Astrocyte (in vitro differentiated cells and primary cell): ENCODE results near the gene AUTS2. TPM values are rescaled to one million over a fixed set of nuclear protein-coding genes. Genes with fewer than 3 reads are reported as not detected.

Source experiments
- DNase-seq: peaks from one replicate; pipeline ENCODE4 v3.0.0-alpha.2; 2010; ENCODE audit warnings: low read depth
- FAIRE-seq: peaks from 2 replicates; lab custom pipeline; 2011; peaks lifted over from hg19 to GRCh38; lab: Jason Lieb, UNC
- H2AFZ ChIP-seq: 2 replicates; pipeline ENCODE4 v1.6.0; 2012; ENCODE audit warnings: low read depth, low read length, inconsistent platforms
- H3K27ac ChIP-seq: 2 replicates; pipeline ENCODE4 v1.5.1; 2011; ENCODE audit warnings: low read depth, low read length, inconsistent platforms
- H3K27me3 ChIP-seq: 2 replicates; pipeline ENCODE4 v1.6.0; 2011; ENCODE audit warnings: low read length, inconsistent platforms; ENCODE audit not compliant: insufficient read depth
- H3K36me3 ChIP-seq: 2 replicates; pipeline ENCODE4 v1.5.1; 2011; ENCODE audit warnings: low read length, inconsistent platforms; ENCODE audit not compliant: insufficient read depth
- H3K4me1 ChIP-seq: 2 replicates; pipeline ENCODE4 v1.5.1; 2011; ENCODE audit warnings: low read length, inconsistent platforms; ENCODE audit not compliant: insufficient read depth
- H3K4me2 ChIP-seq: 2 replicates; pipeline ENCODE4 v1.6.0; 2012; ENCODE audit warnings: low read length, inconsistent platforms
- H3K4me3 ChIP-seq: 2 replicates; pipeline ENCODE4 v1.5.1; 2011; ENCODE audit warnings: low read depth, mild to moderate bottlenecking, low read length, inconsistent platforms; ENCODE audit not compliant: insufficient read depth
- H3K79me2 ChIP-seq: 2 replicates; pipeline ENCODE4 v1.6.0; 2012; ENCODE audit warnings: mild to moderate bottlenecking, low read length, inconsistent platforms; ENCODE audit not compliant: insufficient read depth
- H3K9ac ChIP-seq: 2 replicates; pipeline ENCODE4 v1.6.0; 2012; ENCODE audit warnings: mild to moderate bottlenecking, low read length, inconsistent platforms
- H3K9me3 ChIP-seq: 2 replicates; pipeline ENCODE4 v1.5.1; 2012; ENCODE audit warnings: low read depth, mild to moderate bottlenecking, low read length, inconsistent platforms; ENCODE audit not compliant: insufficient read depth
- H4K20me1 ChIP-seq: 2 replicates; pipeline ENCODE4 v1.6.0; 2012; ENCODE audit warnings: low read length, inconsistent platforms; ENCODE audit not compliant: insufficient read depth
- H3K27ac Mint-ChIP-seq: one replicate; pipeline ENCODE4 v1.8.0; 2021; ENCODE audit warnings: mild to moderate bottlenecking, mixed read lengths; ENCODE audit not compliant: unreplicated experiment
- H3K27me3 Mint-ChIP-seq: one replicate; pipeline ENCODE4 v1.8.0; 2021; ENCODE audit warnings: low read depth, mixed read lengths; ENCODE audit not compliant: unreplicated experiment
- H3K36me3 Mint-ChIP-seq: one replicate; pipeline ENCODE4 v1.8.0; 2021; ENCODE audit warnings: low read depth, mixed read lengths; ENCODE audit not compliant: unreplicated experiment
- H3K4me1 Mint-ChIP-seq: one replicate; pipeline ENCODE4 v1.8.0; 2021; ENCODE audit warnings: low read depth, mixed read lengths; ENCODE audit not compliant: unreplicated experiment
- H3K4me3 Mint-ChIP-seq: one replicate; pipeline ENCODE4 v1.8.0; 2021; ENCODE audit warnings: mild to moderate bottlenecking, moderate library complexity, mixed read lengths; ENCODE audit not compliant: unreplicated experiment
- H3K9me3 Mint-ChIP-seq: one replicate; pipeline ENCODE4 v1.8.0; 2021; ENCODE audit warnings: mild to moderate bottlenecking, mixed read lengths; ENCODE audit not compliant: unreplicated experiment
- CTCF ChIP-seq: IDR thresholded peaks from 2 replicates; pipeline ENCODE4 v1.5.1; 2011; ENCODE audit warnings: low read depth, mild to moderate bottlenecking, inconsistent platforms, low read length, moderate library complexity; ENCODE audit not compliant: insufficient read depth
- EZH2 ChIP-seq: IDR thresholded peaks from 2 replicates; pipeline ENCODE4 v1.6.1; 2012; ENCODE audit warnings: mild to moderate bottlenecking, low read length, inconsistent platforms; ENCODE audit not compliant: insufficient read depth
- total RNA-seq: library from RNA; stranded (reverse); gene quantifications from 2 replicates; pipeline ENCODE4 v1.2.1, GENCODE V29; 2021

Gene AUTS2
- total RNA-seq, 1 donor from 2014 or later = 73.2 TPM

- H3K4me1 Mint-ChIP-seq = peaks cover 18% of the 10 kb centered on the region
- H3K36me3 Mint-ChIP-seq = peaks cover 2% of the 10 kb centered on the region
- H3K4me2 ChIP-seq = peak overlapping the region; percentile 30
- no peak overlapping the region for H3K27ac ChIP-seq
- no peaks in the 10 kb centered on the region for H3K9me3 Mint-ChIP-seq
- no peak for FAIRE-seq
- peaks cover 49% of the 10 kb centered on the region for H4K20me1 ChIP-seq
- peak overlapping the region; percentile 30 for H3K4me3 Mint-ChIP-seq
- H3K36me3 ChIP-seq = no peaks in the 10 kb centered on the region
- no peaks in the 10 kb centered on the region for H3K79me2 ChIP-seq
- H3K27me3 ChIP-seq = no peaks in the 10 kb centered on the region
- H3K9me3 ChIP-seq = no peaks in the 10 kb centered on the region
- H3K9ac ChIP-seq = no peak overlapping the region
- H3K4me1 ChIP-seq = peaks cover 7% of the 10 kb centered on the region
- no peak overlapping the region for H3K27ac Mint-ChIP-seq
- H3K27me3 Mint-ChIP-seq = no peaks in the 10 kb centered on the region
- peak; percentile 23 for DNase-seq
- no peak overlapping the region for H3K4me3 ChIP-seq
- TF ChIP-seq EZH2 (no peak), CTCF (no peak)
- H2AFZ ChIP-seq = no peak overlapping the region
Observed at GRCh38 chr7:69962186-69963065, 364.2 kb downstream of the AUTS2 start.

GRCh38 chr7:69963393-69963792 lies 365.1 kb downstream of the AUTS2 start:
- Mint-ChIP-seq H3K36me3 (peaks cover 2% of the 10 kb centered on the region), H3K27ac (no peak overlapping the region), H3K9me3 (no peaks in the 10 kb centered on the region), H3K27me3 (no peaks in the 10 kb centered on the region), H3K4me3 (no peak overlapping the region), H3K4me1 (peaks cover 27% of the 10 kb centered on the region)
- no peak overlapping the region for H2AFZ ChIP-seq
- DNase-seq = no peak
- TF ChIP-seq EZH2 (no peak), CTCF (no peak)
- H3K27me3 ChIP-seq = no peaks in the 10 kb centered on the region
- H3K4me1 ChIP-seq = peaks cover 10% of the 10 kb centered on the region
- peaks cover 56% of the 10 kb centered on the region for H4K20me1 ChIP-seq
- no peak for FAIRE-seq
- no peak overlapping the region for H3K4me2 ChIP-seq
- no peaks in the 10 kb centered on the region for H3K36me3 ChIP-seq
- no peaks in the 10 kb centered on the region for H3K79me2 ChIP-seq
- no peak overlapping the region for H3K4me3 ChIP-seq
- no peak overlapping the region for H3K9ac ChIP-seq
- H3K9me3 ChIP-seq = no peaks in the 10 kb centered on the region
- H3K27ac ChIP-seq = no peak overlapping the region
